AG09309 (cell line): Measurements from ENCODE around the gene SCN5A.

Experiments
- DNase-seq: peaks from one replicate; pipeline ENCODE4 v3.0.0-alpha.2; 2010; ENCODE audit warnings: low read depth
- H3K4me3 ChIP-seq: 2 replicates; pipeline ENCODE4 v1.5.1; 2011; ENCODE audit warnings: mild to moderate bottlenecking, low read depth, low read length, moderate library complexity; ENCODE audit not compliant: control insufficient read depth
- CTCF ChIP-seq: IDR thresholded peaks from 2 replicates; pipeline ENCODE4 v1.5.1; 2011; ENCODE audit warnings: mild to moderate bottlenecking, low read depth, low read length, inconsistent platforms; ENCODE audit not compliant: insufficient read depth, control insufficient read depth; ENCODE audit errors: missing control alignments

SCN5A gene

GRCh38 chr3:38549486-38549885, 100.0 kb downstream of the SCN5A start:
- H3K4me3 ChIP-seq = no peak overlapping the region
- no peak for TF ChIP-seq CTCF
- DNase-seq = no peak

GRCh38 chr3:38549082-38549481, 100.4 kb downstream of the SCN5A start:
- no peak for TF ChIP-seq CTCF
- H3K4me3 ChIP-seq = no peak overlapping the region
- no peak for DNase-seq

GRCh38 chr3:38548154-38548931, 101.1 kb downstream of the SCN5A start:
- no peak for TF ChIP-seq CTCF
- DNase-seq = no peak
- no peak overlapping the region for H3K4me3 ChIP-seq

- DNase-seq = no peak
- H3K4me3 ChIP-seq = no peak overlapping the region
- no peak for TF ChIP-seq CTCF
Observed at GRCh38 chr3:38545983-38546382, 103.5 kb downstream of the SCN5A start.

GRCh38 chr3:38545550-38545949, 103.9 kb downstream of the SCN5A start:
- DNase-seq = no peak

GRCh38 chr3:38544926-38545325, 104.6 kb downstream of the SCN5A start:
- no peak for DNase-seq
- no peak overlapping the region for H3K4me3 ChIP-seq
- no peak for TF ChIP-seq CTCF

More at GRCh38 chr3:38545550-38545949, 103.9 kb downstream of the SCN5A start:
- TF ChIP-seq CTCF = no peak
- no peak overlapping the region for H3K4me3 ChIP-seq
